ENCODE measurements around the gene ABCB4.

DNA sequence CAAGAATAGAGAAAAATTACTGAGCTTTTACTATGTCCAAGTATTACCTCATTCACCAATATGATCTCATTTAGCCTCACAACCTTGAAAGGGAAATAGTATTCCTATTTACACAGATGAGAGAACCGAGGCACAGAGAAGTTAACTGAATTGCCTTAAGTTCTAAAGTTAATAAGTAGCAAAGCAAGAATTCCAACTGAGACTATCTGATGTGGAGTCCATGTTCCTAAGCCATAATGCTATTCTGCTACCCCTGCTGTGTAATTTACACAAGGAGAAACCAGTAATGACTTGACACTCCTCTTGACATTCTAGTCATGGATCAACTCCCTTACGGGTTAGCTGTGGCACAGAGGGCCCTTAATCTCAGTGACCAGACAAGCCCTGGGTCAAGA lies 60.7 kb downstream of the ABCB4 start:
- TF ChIP-seq, protein P1, sequence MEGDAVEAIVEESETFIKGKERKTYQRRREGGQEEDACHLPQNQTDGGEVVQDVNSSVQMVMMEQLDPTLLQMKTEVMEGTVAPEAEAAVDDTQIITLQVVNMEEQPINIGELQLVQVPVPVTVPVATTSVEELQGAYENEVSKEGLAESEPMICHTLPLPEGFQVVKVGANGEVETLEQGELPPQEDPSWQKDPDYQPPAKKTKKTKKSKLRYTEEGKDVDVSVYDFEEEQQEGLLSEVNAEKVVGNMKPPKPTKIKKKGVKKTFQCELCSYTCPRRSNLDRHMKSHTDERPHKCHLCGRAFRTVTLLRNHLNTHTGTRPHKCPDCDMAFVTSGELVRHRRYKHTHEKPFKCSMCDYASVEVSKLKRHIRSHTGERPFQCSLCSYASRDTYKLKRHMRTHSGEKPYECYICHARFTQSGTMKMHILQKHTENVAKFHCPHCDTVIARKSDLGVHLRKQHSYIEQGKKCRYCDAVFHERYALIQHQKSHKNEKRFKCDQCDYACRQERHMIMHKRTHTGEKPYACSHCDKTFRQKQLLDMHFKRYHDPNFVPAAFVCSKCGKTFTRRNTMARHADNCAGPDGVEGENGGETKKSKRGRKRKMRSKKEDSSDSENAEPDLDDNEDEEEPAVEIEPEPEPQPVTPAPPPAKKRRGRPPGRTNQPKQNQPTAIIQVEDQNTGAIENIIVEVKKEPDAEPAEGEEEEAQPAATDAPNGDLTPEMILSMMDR (conservative IDR thresholded peaks at IDR 0.05): no peak
- no peak for TF ChIP-seq EZH2 (IDR thresholded peaks at IDR 0.05; ENCODE audit: low read depth)

All from PC-9 (cell line).